Loucy (cell line): Measurements from ENCODE around the gene IQCH.

ENCODE experiments used
- H2AFZ ChIP-seq: fragments of 200-600 bp; sonication (generic); 2 replicates; pipeline ENCODE4 v1.6.0; 2016; ENCODE audit warnings: antibody characterized with exemption, mild to moderate bottlenecking, low read length, moderate library complexity
- H3F3A ChIP-seq: fragments of 200-600 bp; 2 replicates; pipeline ENCODE4 v1.6.0; 2016; ENCODE audit warnings: antibody characterized with exemption, low read depth, mild to moderate bottlenecking
- H3K27me3 ChIP-seq: fragments of 200-600 bp; sonication (generic); 2 replicates; pipeline ENCODE4 v1.6.1; 2014; ENCODE audit warnings: low read length, mild to moderate bottlenecking; ENCODE audit not compliant: insufficient read depth, poor library complexity, severe bottlenecking
- H3K36me3 ChIP-seq: fragments of 200-600 bp; sonication (generic); 2 replicates; pipeline ENCODE4 v1.6.1; 2016; ENCODE audit warnings: low read length; ENCODE audit not compliant: insufficient read depth
- H3K4me1 ChIP-seq: fragments of 200-600 bp; sonication (generic); 2 replicates; pipeline ENCODE4 v1.5.1; 2014; ENCODE audit warnings: low read length, mild to moderate bottlenecking; ENCODE audit not compliant: insufficient read depth, poor library complexity, severe bottlenecking
- H3K4me2 ChIP-seq: fragments of 200-600 bp; sonication (generic); 2 replicates; pipeline ENCODE4 v1.6.0; 2014; ENCODE audit warnings: antibody characterized with exemption, low read length, low read depth, mild to moderate bottlenecking; ENCODE audit not compliant: poor library complexity, severe bottlenecking
- H3K4me3 ChIP-seq: fragments of 200-600 bp; sonication (generic); 2 replicates; pipeline ENCODE4 v1.5.1; 2014; ENCODE audit warnings: low read length, mild to moderate bottlenecking, mixed read lengths; ENCODE audit not compliant: poor library complexity, severe bottlenecking
- H3K79me2 ChIP-seq: fragments of 200-600 bp; sonication (generic); 2 replicates; pipeline ENCODE4 v1.6.1; 2014; ENCODE audit warnings: low read length; ENCODE audit not compliant: insufficient read depth
- H3K9ac ChIP-seq: fragments of 200-600 bp; sonication (generic); 2 replicates; pipeline ENCODE4 v1.6.0; 2014; ENCODE audit warnings: mild to moderate bottlenecking, low read depth, low read length, moderate library complexity; ENCODE audit not compliant: poor library complexity, severe bottlenecking
- H3K9me2 ChIP-seq: fragments of 200-600 bp; sonication (generic); replicated peaks from 2 replicates; pipeline ENCODE4 v1.6.1; 2016; ENCODE audit warnings: low read depth, low read length, mixed read lengths
- H3K9me3 ChIP-seq: fragments of 200-600 bp; sonication (generic); 2 replicates; pipeline ENCODE4 v1.6.1; 2014; ENCODE audit warnings: mild to moderate bottlenecking, antibody characterized with exemption, low read length, low read depth; ENCODE audit not compliant: insufficient read depth
- H4K20me1 ChIP-seq: fragments of 200-600 bp; sonication (generic); 2 replicates; pipeline ENCODE4 v1.6.0; 2014; ENCODE audit warnings: antibody characterized with exemption, low read length, mild to moderate bottlenecking; ENCODE audit not compliant: insufficient read depth, poor library complexity, severe bottlenecking
- EZH2phosphoT487 ChIP-seq: fragments of 200-600 bp; IDR thresholded peaks from 2 replicates; pipeline ENCODE4 v1.6.1; 2018; ENCODE audit warnings: antibody characterized with exemption, mild to moderate bottlenecking, moderate library complexity, borderline replicate concordance
- TF ChIP-seq, protein P1 (sequence below): fragments of 200-600 bp; sonication (generic); conservative IDR thresholded peaks from 2 replicates; pipeline ENCODE4 v1.5.1; 2014; ENCODE audit warnings: mild to moderate bottlenecking, antibody characterized with exemption, low read length

IQCH gene

DNA sequence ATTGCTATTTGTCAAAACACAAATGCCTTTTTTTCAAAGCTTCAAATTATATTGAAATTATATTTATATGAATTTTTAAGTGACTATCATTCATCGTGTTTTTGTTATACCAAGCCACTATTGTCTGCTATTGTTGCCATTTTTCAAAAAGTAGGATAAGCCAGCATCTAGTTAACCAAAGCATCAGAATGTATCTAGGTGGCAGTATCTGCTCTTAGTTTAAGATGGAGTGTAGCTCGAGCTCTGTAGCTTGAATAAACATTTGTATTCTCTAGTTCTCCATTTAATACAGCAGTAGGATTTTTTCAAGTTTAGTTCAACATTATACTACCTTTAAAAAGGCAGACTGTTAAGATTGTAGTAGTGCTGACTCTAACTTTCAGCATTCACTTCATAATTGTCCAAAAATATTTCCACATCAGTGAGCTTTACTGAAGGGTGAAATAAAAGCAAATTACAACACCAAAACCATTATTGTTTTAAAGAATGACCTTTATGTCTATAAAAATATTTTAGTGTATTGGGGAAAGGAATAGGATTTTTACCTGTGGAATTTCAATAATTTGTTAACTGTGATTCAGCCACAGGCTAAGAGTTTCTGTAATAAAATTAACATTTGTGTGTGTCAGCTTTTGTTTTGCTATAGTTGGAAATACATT, 246.7 kb downstream of the IQCH start:
- no peak overlapping the region for H3K4me3 ChIP-seq
- H2AFZ ChIP-seq = no peak overlapping the region
- TF ChIP-seq, protein P1, sequence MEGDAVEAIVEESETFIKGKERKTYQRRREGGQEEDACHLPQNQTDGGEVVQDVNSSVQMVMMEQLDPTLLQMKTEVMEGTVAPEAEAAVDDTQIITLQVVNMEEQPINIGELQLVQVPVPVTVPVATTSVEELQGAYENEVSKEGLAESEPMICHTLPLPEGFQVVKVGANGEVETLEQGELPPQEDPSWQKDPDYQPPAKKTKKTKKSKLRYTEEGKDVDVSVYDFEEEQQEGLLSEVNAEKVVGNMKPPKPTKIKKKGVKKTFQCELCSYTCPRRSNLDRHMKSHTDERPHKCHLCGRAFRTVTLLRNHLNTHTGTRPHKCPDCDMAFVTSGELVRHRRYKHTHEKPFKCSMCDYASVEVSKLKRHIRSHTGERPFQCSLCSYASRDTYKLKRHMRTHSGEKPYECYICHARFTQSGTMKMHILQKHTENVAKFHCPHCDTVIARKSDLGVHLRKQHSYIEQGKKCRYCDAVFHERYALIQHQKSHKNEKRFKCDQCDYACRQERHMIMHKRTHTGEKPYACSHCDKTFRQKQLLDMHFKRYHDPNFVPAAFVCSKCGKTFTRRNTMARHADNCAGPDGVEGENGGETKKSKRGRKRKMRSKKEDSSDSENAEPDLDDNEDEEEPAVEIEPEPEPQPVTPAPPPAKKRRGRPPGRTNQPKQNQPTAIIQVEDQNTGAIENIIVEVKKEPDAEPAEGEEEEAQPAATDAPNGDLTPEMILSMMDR = peak; percentile 67
- no peak for TF ChIP-seq EZH2phosphoT487

DNA sequence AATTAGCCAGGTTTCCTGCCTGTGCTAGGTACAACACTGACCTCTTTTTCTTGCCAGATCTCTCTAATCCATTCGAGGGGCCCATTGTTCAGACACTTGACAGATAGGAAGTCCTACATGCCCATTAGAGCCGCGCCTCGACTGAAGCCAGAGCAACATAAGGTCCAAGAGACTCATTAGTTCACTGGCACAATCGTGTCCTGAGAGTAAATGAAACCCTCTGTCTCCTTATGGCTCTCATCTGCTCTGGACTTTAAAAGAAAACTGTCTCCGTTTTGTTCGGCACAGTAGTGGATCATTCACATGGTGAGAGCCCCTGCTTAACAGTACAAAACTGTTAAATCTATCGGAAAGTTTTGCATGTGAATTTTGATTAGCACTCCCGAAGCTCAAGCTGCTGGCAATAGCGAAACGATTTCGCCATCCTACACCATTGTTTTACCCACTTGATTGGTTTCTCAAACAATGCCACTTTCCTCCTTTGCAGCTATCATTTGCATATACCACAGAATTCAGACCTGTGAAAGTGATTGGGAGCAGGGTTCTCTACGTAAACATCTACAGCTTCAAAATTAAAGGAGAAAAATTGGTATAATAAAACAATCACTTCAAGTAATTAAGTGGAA, 247.4 kb downstream of the IQCH start:
- Histone ChIP-seq H3K27me3 (no peaks in the 10 kb centered on the region), H3K9ac (peak overlapping the region; percentile 1), H3K9me2 (no peaks in the 10 kb centered on the region), H2AFZ (no peak overlapping the region), H3K4me1 (peaks cover 22% of the 10 kb centered on the region), H3K4me2 (peak overlapping the region; percentile 26), H3K4me3 (no peak overlapping the region), H4K20me1 (no peaks in the 10 kb centered on the region), H3K79me2 (no peaks in the 10 kb centered on the region), H3K36me3 (no peaks in the 10 kb centered on the region), H3F3A (no peaks in the 10 kb centered on the region), H3K9me3 (no peaks in the 10 kb centered on the region)
- no peak for TF ChIP-seq EZH2phosphoT487
- TF ChIP-seq, protein P1 = no peak

More for the DNA sequence above, 246.7 kb downstream of the IQCH start:
- no peaks in the 10 kb centered on the region for H3K9me3 ChIP-seq
- peak overlapping the region; percentile 26 for H3K4me2 ChIP-seq
- H3K27me3 ChIP-seq = no peaks in the 10 kb centered on the region
- no peaks in the 10 kb centered on the region for H4K20me1 ChIP-seq
- no peaks in the 10 kb centered on the region for H3K9me2 ChIP-seq
- no peaks in the 10 kb centered on the region for H3K79me2 ChIP-seq
- peak overlapping the region; percentile 1 for H3K9ac ChIP-seq
- no peaks in the 10 kb centered on the region for H3F3A ChIP-seq
- H3K4me1 ChIP-seq = peaks cover 22% of the 10 kb centered on the region
- H3K36me3 ChIP-seq = no peaks in the 10 kb centered on the region

DNA sequence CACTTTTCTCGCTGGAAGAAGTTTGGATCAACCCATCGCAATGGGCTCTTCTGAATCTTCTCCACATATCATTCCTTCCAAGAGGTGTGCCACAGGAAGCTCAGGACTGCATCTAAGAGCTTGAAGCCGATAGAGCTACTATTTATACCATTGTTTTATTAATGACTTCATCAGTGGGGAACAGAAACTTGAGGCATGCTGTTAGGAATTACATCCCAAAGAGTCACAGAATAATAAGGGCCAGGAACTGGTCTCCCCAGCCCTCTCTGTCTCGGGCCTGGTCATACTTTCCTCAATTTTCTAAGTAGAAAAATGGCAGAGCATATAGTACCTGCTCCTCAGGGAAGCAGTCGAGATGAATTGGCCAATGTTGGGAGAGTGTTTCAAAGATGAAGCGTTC, 249.5 kb downstream of the IQCH start:
- Histone ChIP-seq H3K9me2 (no peaks in the 10 kb centered on the region), H2AFZ (no peak overlapping the region), H3K4me1 (peaks cover 22% of the 10 kb centered on the region), H3K9me3 (no peaks in the 10 kb centered on the region), H3K36me3 (no peaks in the 10 kb centered on the region), H3K4me2 (no peak overlapping the region), H3K9ac (no peak overlapping the region), H3K27me3 (no peaks in the 10 kb centered on the region), H3K79me2 (no peaks in the 10 kb centered on the region), H3K4me3 (no peak overlapping the region), H4K20me1 (no peaks in the 10 kb centered on the region), H3F3A (no peaks in the 10 kb centered on the region)
- TF ChIP-seq, protein P1 = no peak
- no peak for TF ChIP-seq EZH2phosphoT487
